Measurements from ENCODE around the gene TSPAN7. TPM values are rescaled to one million over a fixed set of nuclear protein-coding genes. Genes with fewer than 3 reads are reported as not detected.

TSPAN7 gene, protein sequence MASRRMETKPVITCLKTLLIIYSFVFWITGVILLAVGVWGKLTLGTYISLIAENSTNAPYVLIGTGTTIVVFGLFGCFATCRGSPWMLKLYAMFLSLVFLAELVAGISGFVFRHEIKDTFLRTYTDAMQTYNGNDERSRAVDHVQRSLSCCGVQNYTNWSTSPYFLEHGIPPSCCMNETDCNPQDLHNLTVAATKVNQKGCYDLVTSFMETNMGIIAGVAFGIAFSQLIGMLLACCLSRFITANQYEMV
- polyA plus RNA-seq (2013, experiment 1 of 2; ENCODE audit: insufficient read length) = 0.55 TPM
- polyA plus RNA-seq (2013, experiment 2 of 2; ENCODE audit: insufficient read length) = 4.0 TPM

DNA sequence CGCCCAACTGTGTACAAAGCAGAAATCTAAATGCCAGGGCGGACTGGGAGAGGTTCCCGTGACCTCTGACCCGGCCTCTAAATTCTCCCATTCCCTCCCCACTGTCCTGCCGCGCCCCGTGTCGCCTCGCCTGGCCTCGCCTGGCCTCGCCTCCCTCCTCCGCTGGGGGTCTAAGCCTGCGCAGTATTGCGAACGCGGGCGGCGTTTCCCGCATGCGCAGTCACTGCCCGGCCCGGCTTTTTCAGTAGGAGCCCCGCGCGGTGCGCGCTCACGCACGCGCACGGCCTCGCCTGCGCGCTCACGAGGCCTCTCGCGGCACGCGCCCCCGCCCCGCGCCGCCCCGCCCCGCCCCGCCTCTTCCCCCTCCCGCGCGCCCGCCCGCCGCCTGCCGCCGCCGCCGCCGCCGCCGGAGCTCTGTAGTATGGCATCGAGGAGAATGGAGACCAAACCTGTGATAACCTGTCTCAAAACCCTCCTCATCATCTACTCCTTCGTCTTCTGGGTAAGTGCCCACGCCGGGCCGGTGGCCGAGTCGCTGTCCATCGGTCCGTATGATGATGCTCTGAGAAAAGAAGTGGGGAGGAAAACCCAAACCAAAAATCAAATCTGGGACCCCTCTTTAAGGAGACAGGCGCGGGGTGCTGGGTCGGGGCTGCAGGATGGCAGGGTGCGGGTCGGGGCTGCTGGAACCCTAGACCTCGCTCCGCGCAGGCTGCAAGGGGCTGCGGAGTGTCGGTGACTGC, at the start of gene TSPAN7:
Gene TSPAN7 (plus strand): TSS at position 417 of the 743 bp plus-strand sequence. CDS start 5 bp downstream, at position 422.
- peak; percentile 65 for DNase-seq

GRCh38 chrX:38513112-38513742, 48.1 kb upstream of the TSPAN7 start:
- no peak for DNase-seq

- no peak for DNase-seq
These were observed 47.1 kb upstream of the TSPAN7 start for GRCh38 chrX:38514016-38514854.

DNA sequence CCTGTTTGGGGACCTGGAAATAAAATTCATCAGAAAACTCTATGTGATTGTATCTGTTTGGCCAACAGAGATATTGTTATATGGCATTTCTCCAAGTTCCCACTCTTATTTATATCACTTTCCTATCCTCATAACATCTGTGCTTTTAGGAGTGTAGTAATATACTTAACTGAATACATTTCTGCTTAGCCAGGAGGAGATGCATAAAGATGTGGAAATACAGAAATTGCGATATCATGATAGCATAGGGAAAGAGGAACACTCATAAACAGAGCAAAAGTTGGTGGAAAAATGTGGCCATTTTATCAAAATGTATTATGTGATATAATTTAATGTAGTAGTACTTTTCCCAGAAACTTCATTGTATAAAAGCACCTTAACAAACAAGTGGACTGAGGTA, 46.1 kb upstream of the TSPAN7 start:
- DNase-seq = no peak

DNA sequence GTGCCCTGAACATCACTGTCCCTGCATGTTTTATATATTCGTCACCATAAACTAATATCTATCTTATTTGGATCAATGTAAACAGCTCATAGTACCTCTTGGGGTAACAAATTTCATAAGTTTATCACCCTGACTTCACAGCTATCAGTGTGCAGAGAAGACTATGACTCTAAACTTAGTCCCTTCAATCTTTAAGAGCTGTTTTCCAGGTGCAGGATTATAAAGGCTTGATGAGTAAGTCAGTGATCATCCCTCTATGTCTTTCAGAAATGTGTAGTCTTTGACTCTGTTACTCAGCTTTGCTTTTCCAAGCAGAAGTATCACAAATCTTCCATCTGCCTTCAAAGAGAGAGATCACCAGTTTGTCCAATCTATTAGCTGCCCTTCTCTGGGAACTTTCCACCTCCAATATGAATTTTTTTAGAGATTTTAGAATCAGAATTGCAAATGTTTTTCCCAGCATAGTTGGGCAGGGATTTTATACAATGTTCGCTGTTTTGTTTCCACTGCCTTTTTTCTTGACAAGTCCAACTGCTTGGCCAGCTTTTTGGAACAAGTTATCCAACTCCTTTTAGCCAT, 45.1 kb upstream of the TSPAN7 start:
- no peak for DNase-seq

- DNase-seq = no peak
These were observed 41.7 kb upstream of the TSPAN7 start for GRCh38 chrX:38519651-38520050.

DNA sequence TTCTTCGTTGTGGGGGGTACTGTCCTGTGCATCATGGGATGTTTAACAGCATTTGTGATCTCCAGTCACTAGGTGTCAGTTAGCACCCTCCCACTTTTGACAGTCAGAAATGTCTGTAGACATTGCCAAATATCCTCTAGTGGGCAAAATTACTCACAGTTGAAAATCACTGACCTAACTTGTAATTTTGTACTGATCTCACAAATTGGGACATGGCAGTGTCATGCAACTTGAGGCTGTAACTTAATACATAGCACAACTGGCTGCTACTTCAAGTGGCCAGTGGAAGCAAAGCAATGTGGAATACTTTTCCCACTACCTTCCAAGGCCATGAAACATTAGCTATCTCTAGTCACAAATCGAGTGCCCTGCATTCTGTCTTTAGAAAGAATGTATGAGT, 23.2 kb upstream of the TSPAN7 start:
- DNase-seq = no peak

- DNase-seq = no peak
These were observed 21.6 kb upstream of the TSPAN7 start for GRCh38 chrX:38539748-38540147.

GRCh38 chrX:38548508-38548907, 12.8 kb upstream of the TSPAN7 start:
- DNase-seq = no peak

DNA sequence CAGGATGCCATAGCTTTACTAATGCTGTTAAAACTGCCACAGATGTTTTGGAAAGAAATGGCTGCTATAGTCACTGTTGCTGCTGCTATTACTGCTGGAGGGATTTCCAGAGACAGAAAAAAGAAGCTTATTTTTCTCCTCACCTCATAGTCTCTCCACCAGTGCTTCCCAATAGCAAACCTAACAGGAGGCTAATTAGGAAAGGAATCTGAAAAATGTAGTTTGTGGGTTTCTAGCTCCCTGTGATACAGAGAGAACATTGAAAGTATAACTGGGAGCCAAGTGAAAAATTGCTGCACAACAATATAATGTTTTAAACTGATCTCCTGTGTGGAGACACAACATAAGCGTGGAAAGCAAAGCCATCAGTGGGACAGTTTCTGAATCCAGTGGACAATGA, 8.6 kb upstream of the TSPAN7 start:
- DNase-seq = no peak

DNA sequence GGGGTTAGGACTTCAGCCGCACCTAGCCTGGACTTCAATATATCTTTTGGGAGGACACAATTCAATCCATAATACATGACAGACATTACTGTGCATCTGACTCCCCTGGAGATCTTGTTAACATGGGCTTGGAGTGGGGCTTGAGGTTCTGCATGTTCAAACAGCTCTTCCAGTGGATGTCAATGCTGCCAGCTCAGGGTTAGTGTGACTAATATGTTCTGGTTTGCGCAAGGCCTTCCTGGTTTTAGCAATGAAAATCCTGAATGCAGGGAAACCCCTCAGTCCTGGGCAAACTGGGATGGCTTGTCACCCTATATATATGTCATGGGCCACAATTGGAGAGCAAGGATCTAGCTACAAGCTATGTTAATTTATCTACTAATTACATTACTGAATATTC, 2.7 kb upstream of the TSPAN7 start:
- DNase-seq = no peak

DNA sequence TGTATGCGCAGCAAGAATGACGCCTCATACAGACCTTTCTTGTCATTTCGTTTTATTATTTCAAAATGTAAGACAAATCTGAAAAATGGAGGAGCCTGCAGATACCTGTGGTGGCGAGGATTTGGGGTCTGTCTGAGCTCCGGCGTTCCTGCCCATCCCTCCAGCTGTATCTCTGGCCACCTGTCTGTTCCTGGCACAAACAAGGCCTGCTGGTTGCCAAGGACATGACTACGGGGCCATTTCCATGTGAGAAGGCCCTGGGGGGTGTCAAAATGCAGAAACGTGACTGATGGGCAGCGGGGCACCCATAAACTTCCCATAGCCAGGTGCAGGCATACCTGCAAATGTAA, 591 bp upstream of the TSPAN7 start:
- DNase-seq = no peak

- peak; percentile 0 for DNase-seq
These were observed 793 bp downstream of the TSPAN7 start for GRCh38 chrX:38561951-38562719.

- no peak for DNase-seq
These were observed 1.7 kb downstream of the TSPAN7 start for GRCh38 chrX:38563030-38563429.

GRCh38 chrX:38570396-38570795, 9.1 kb downstream of the TSPAN7 start:
- DNase-seq = no peak

DNA sequence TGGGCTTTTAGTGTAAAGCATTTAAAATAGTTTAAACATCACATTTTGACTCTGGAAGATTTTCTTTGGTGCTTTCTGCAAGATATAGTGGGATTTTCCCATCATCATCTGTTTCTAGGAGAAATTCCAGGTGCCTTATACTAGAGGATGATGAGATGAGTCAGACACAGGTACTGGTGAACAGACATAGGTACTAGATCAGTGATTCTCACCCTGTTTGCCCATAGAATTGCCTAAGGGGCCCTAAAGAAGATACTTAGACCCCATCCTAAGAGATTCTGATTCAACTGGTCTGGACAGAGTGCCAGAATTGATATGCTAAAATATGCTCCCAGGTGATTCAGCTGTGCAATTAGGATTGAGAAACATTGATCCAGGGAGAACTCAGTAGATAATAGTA, 9.7 kb downstream of the TSPAN7 start:
- DNase-seq = no peak

DNA sequence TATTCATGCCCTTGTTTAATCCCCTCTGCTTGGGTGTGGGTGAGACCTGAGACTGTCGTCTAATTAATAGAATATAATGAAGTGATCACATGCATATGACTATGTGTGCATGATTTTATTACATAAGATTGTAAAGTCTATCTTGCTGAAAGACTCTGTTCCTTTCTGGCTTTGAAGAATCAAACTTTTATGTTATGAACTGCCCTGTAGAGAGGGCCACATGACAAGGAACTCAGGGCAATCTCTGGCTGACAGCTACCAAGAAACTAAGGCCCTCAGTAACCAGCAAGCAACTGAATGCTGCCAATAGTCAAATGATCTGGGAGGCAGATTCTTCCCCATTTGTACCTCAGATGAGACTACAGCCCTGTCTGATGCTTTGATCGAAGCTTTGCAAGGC, 13.5 kb downstream of the TSPAN7 start:
- no peak for DNase-seq

DNA sequence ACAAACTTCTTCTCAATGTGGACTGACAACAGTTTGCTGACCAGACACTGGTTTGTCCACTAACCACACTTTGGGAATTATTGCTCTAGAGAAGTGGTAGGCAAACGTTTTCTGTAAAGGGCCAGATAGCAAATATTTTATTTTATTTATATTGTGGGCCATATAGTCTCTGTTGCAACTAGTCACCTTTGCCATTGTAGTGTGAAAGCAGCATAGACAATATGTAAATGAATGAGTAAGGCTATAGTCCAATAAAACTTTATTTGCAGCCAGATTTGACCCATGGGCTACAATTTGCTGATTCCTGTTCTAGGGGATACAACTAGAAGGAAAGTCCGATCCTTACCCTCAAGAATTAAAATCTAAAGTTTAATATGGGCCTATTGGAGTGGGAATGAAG, 14.5 kb downstream of the TSPAN7 start:
- DNase-seq = no peak

DNA sequence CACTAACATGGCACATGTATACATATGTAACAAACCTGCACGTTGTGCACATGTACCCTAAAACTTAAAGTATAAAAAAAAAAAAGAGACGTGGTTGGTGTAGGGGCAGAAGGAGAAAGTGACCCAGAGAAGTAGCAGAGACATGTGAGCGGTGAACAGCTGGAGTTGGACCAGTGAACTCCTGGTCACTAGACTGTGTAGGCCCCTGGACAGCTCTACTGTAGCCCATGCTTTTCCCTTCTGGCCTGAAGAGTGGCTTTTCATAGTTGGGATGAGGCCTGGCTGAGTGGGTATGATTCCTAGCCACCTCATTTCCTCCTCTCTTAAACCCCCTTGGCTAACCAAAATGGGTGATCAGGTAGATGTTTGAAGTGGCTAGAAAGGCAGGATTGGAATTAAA, 16.4 kb downstream of the TSPAN7 start:
- DNase-seq = no peak

- DNase-seq = no peak
These were observed 16.8 kb downstream of the TSPAN7 start for GRCh38 chrX:38578167-38578566.

GRCh38 chrX:38583181-38583580, 21.8 kb downstream of the TSPAN7 start:
- no peak for DNase-seq

- DNase-seq = no peak
These were observed 33.1 kb downstream of the TSPAN7 start for GRCh38 chrX:38594434-38594833.
